NOMO-1 (cell line): Measurements from ENCODE around the gene GPR68.
"Not testable (repeated sequence)": the region's sequence is repeated elsewhere in the genome, so short reads cannot be mapped to it uniquely, and the experiment has no call there.

Source experiments
- DNase-seq, 2 experiments: peaks; one replicate each; lab custom pipeline; 2025; ENCODE audit not compliant: unreplicated experiment in 2 of 2; lab: John Stamatoyannopoulos, UW

The GPR68 gene

GRCh38 chr14:91273273-91273884 lies 28.9 kb upstream of the GPR68 start:
- DNase-seq, result no peak

- no peak for DNase-seq
Observed at GRCh38 chr14:91272341-91273272, 28.1 kb upstream of the GPR68 start.

GRCh38 chr14:91271639-91272038 lies 27.1 kb upstream of the GPR68 start:
- DNase-seq, result no peak

- DNase-seq, result no peak
Observed at GRCh38 chr14:91270619-91271018, 26.1 kb upstream of the GPR68 start.

GRCh38 chr14:91270188-91270587 lies 25.7 kb upstream of the GPR68 start:
- no peak for DNase-seq

GRCh38 chr14:91269076-91269991 lies 24.8 kb upstream of the GPR68 start:
- no peak for DNase-seq

- DNase-seq, result no peak
Observed at GRCh38 chr14:91267965-91268437, 23.5 kb upstream of the GPR68 start.

GRCh38 chr14:91266276-91266675 lies 21.8 kb upstream of the GPR68 start:
- not testable (repeated sequence) for DNase-seq

- DNase-seq, result no peak
Observed at GRCh38 chr14:91265404-91265803, 20.9 kb upstream of the GPR68 start.

- no peak for DNase-seq
Observed at GRCh38 chr14:91264151-91265150, 19.9 kb upstream of the GPR68 start.

- no peak for DNase-seq
Observed at GRCh38 chr14:91263329-91263728, 18.8 kb upstream of the GPR68 start.

- DNase-seq, result no peak
Observed at GRCh38 chr14:91261986-91262549, 17.6 kb upstream of the GPR68 start.

GRCh38 chr14:91261115-91261514 lies 16.6 kb upstream of the GPR68 start:
- no peak for DNase-seq

- no peak for DNase-seq
Observed at GRCh38 chr14:91258876-91259275, 14.4 kb upstream of the GPR68 start.

GRCh38 chr14:91258011-91258618 lies 13.6 kb upstream of the GPR68 start:
- no peak for DNase-seq

GRCh38 chr14:91257328-91258010 lies 13.0 kb upstream of the GPR68 start:
- DNase-seq, result no peak

- no peak for DNase-seq
Observed at GRCh38 chr14:91256661-91257060, 12.2 kb upstream of the GPR68 start.

GRCh38 chr14:91255026-91255695 lies 10.7 kb upstream of the GPR68 start:
- DNase-seq, result no peak
